Measurements from ENCODE around the gene AGAP1.

Gene AGAP1

DNA sequence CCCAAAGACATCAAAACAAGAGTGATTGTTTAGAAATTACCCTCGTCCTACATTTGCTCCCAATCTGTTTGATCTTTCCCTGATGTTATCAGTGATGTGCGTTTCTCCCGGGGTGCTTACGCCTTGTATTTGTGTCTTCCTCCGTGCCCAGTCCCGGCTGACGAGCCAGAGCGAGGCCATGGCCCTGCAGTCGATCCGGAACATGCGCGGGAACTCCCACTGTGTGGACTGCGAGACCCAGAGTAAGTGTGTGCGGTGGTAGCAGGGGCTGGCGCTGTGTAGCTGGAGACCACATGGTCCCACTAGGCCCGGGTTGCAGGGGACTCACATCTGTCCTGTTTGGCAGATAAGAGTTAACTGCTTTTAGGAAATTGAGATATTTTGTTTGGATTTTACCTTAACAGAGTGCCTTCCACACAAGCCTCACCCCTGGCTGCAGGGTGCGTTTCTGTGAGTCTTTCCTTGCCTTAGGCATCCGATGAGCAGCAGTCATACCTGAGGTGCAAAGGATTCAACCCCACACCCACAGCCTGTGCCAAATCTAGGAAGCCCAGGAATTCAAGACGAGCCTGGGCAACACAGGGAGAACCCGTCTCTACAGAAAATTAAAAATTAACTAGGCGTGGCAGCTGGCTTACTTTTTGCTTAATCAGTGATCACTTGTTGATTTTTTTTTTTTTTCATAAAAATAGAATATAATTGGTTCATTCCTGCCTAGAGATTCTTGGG lies 546.9 kb downstream of the AGAP1 start:
- DNase-seq (ENCODE audit: low read depth), result no peak
- H3K4me3 ChIP-seq (ENCODE audit: low read depth, low read length), result no peak overlapping the region
- TF ChIP-seq CTCF (IDR thresholded peaks at IDR 0.05; ENCODE audit: control insufficient read depth, extremely low read depth, insufficient read depth), result no peak

DNA sequence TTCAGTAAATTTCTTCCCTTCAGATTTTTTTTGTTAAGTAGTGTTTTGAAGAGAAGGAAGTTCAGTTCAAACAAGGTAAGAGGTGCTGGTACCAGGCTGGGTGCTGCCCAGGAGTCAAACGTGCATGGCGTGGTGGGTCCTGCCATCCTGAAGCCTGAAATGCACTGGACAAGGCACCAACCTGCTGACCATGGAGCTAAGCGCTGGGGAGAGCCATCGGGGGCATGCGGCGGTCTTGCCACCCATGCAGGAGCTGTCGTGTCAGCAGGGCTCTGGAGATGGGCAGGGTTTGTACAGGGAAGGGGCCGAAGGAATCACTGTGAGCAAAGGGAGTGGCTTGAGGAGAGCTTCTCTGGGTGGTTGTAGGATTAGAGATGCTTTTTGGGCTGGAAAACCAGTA lies 547.8 kb downstream of the AGAP1 start:
- TF ChIP-seq CTCF (IDR thresholded peaks at IDR 0.05; ENCODE audit: control insufficient read depth, extremely low read depth, insufficient read depth), result no peak
- DNase-seq (ENCODE audit: low read depth), result no peak
- H3K4me3 ChIP-seq (ENCODE audit: low read depth, low read length), result no peak overlapping the region

DNA sequence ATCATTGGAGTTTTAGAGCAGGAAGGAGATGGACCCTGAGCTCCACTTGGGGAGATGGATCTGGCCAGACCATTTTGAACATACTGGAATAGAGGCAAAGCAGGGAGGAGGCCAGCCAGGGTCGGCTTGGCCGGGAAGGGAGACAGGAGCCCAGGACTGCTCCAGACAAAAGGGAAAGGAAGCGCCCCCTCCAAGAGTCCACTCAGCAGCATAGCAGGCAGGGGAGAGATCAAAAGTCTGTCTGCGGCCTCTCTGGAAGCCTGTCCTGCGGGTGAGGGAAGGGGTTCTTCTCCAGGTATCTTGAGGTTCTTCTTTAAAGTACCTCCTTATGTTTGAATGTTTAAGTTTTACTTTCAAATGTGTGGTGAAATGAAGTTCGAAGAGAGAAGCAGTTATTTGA lies 548.2 kb downstream of the AGAP1 start:
- no peak overlapping the region for H3K4me3 ChIP-seq (ENCODE audit: low read depth, low read length)
- TF ChIP-seq CTCF (IDR thresholded peaks at IDR 0.05; ENCODE audit: control insufficient read depth, extremely low read depth, insufficient read depth), result no peak
- DNase-seq (ENCODE audit: low read depth), result no peak

DNA sequence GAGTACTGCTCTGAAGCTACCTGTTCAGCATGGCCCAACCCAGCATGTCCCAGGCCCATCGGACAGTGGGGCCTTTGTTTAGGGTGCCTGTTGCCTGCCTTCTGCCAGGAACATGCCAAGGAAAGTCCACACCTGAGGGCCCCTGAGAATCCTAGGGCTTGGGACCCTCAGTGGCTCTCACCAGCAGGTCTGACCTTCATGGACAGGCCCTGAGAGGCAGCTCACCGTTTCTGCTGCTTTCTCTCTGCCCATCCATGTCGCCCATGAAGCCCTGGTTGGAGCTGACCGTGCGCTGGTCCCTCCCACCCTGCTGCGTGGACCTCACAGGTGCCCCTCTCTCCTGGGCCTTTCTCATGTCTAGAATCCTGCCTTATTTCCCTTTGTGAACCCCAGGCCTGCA lies 550.3 kb downstream of the AGAP1 start:
- DNase-seq (ENCODE audit: low read depth), result no peak
- TF ChIP-seq CTCF (IDR thresholded peaks at IDR 0.05; ENCODE audit: control insufficient read depth, extremely low read depth, insufficient read depth), result no peak
- no peak overlapping the region for H3K4me3 ChIP-seq (ENCODE audit: low read depth, low read length)

DNA sequence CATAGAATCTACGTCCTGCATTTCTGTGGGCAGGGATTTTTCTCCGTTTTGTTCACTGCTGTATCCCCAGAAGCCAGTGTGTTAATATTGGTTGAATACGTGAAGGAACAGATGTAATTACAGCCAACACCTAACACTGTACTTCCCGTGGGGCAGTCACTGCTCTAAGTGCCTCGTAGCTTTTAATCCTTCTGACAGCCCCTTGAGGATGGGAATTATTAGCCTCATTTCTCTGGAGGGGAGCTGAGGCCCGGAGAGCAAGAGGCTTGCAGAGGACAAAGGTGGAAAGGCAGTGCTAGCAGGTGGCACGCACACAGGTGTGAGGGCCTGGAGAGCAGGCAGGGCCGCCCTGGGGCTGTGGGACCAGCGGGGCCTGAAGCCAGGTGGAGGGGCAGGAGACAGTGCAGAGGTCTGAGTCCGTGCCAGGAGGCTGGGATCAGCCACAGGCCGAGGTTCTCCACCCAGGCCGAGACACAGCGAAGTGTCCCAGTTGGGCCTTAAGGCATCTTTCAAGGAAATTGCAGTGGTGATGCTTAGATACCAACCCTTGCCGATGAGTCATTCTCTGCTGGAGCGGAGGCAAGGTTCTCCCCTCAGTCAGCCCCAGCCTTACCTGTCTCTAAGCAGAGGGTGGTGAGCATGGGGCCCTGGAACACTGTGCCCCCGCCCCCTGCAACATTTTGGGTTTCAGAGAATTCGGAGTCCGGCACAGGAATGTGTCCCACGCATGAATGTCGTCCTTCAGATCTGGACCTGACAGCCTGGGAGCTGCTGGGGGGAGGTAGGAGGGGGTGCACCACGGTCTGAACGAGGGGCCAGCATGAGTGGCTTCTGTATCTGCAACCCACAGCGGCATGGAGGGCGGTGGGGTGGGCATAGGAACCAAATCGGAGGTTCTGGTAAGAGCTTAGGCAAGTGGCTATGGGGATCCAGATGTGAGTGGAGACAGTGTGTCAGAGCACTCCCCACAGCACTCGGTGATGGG lies 551.7 kb downstream of the AGAP1 start:
- DNase-seq (ENCODE audit: low read depth), result no peak
- H3K4me3 ChIP-seq (ENCODE audit: low read depth, low read length), result no peak overlapping the region
- TF ChIP-seq CTCF (IDR thresholded peaks at IDR 0.05; ENCODE audit: control insufficient read depth, extremely low read depth, insufficient read depth), result no peak

GRCh38 chr2:236046715-236047114 lies 552.9 kb downstream of the AGAP1 start:
- TF ChIP-seq CTCF (IDR thresholded peaks at IDR 0.05; ENCODE audit: control insufficient read depth, extremely low read depth, insufficient read depth), result no peak
- no peak overlapping the region for H3K4me3 ChIP-seq (ENCODE audit: low read depth, low read length)
- no peak for DNase-seq (ENCODE audit: low read depth)
